HG03025 (cell line): ENCODE measurements around the gene CUEDC2.

Source experiments
- ATAC-seq: cut with Tn5 transposase; IDR thresholded peaks from one replicate; pipeline ENCODE4 v1.9.1; 2021; ENCODE audit warnings: mild to moderate bottlenecking, moderate library complexity; ENCODE audit not compliant: unreplicated experiment, low FRiP score

The CUEDC2 gene

GRCh38 chr10:102429468-102429867, 2.9 kb downstream of the CUEDC2 start:
- ATAC-seq: no peak

- ATAC-seq: no peak
Observed at GRCh38 chr10:102426803-102427287, 5.5 kb downstream of the CUEDC2 start.

GRCh38 chr10:102425444-102425843, 6.9 kb downstream of the CUEDC2 start:
- no peak for ATAC-seq

GRCh38 chr10:102424916-102425315, 7.5 kb downstream of the CUEDC2 start:
- ATAC-seq: no peak

GRCh38 chr10:102424145-102424544, 8.2 kb downstream of the CUEDC2 start:
- no peak for ATAC-seq

- ATAC-seq: no peak
Observed at GRCh38 chr10:102423372-102423968, 8.9 kb downstream of the CUEDC2 start.

GRCh38 chr10:102422545-102423129, 9.7 kb downstream of the CUEDC2 start:
- no peak for ATAC-seq

- ATAC-seq: no peak
Observed at GRCh38 chr10:102421757-102422512, 10.4 kb downstream of the CUEDC2 start.

- ATAC-seq: peak; percentile 9
Observed at GRCh38 chr10:102421507-102421756, 10.9 kb downstream of the CUEDC2 start.

GRCh38 chr10:102420714-102421506, 11.5 kb downstream of the CUEDC2 start, which contains the start of gene FBXL15:
TSS of gene FBXL15 (plus strand) at chr10:102420836. CDS start at chr10:102421130, 294 bp downstream.
- peak; percentile 67 for ATAC-seq

GRCh38 chr10:102420181-102420713, 12.1 kb downstream of the CUEDC2 start:
- ATAC-seq: no peak

GRCh38 chr10:102419269-102420180, 12.8 kb downstream of the CUEDC2 start:
- ATAC-seq: no peak

- ATAC-seq: no peak
Observed at GRCh38 chr10:102418622-102419268, 13.6 kb downstream of the CUEDC2 start, which contains the start of gene PSD. TSS of gene PSD (minus strand) at chr10:102418785. CDS start at chr10:102417038, 1,747 bp downstream.

GRCh38 chr10:102416695-102417094, 15.7 kb downstream of the CUEDC2 start:
- no peak for ATAC-seq

- ATAC-seq: no peak
Observed at GRCh38 chr10:102416283-102416682, 16.1 kb downstream of the CUEDC2 start.

GRCh38 chr10:102414749-102415148, 17.6 kb downstream of the CUEDC2 start:
- no peak for ATAC-seq

- ATAC-seq: no peak
Observed at GRCh38 chr10:102413806-102414561, 18.4 kb downstream of the CUEDC2 start.

- ATAC-seq: no peak
Observed at GRCh38 chr10:102413053-102413705, 19.2 kb downstream of the CUEDC2 start.
